ENCODE measurements around the gene INPP5F.
"Not testable (repeated sequence)": the region's sequence is repeated elsewhere in the genome, so short reads cannot be mapped to it uniquely, and the experiment has no call there.

Gene INPP5F

GRCh38 chr10:119742947-119743648 lies 17.2 kb downstream of the INPP5F start:
- DNase-seq, result no peak

GRCh38 chr10:119747940-119748339 lies 22.1 kb downstream of the INPP5F start:
- DNase-seq, result no peak

- DNase-seq, result no peak
These were observed 23.0 kb downstream of the INPP5F start for GRCh38 chr10:119748871-119749270.

DNA sequence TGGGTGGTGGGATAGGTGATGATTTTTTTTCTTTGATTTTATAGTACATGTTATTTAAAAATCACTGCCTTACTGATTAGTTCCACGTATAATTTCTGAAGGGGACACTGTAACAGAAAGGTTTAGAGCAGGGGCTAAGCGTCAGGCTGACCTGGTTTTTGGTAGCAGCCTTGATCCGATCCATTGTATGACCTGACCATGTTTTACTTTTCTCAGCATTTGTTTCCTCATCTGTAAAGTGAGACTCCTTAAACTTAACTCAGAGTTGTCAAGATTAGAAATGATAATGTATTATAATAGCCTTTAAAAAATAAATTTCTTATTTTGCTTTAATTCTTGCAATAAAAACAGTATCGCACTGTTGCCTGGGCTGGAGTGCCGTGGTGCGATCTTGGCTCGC lies 23.6 kb downstream of the INPP5F start:
- DNase-seq, result no peak

GRCh38 chr10:119750391-119751230 lies 24.8 kb downstream of the INPP5F start:
- peak; percentile 74 for DNase-seq

GRCh38 chr10:119753309-119753708 lies 27.5 kb downstream of the INPP5F start:
- DNase-seq, result no peak

DNA sequence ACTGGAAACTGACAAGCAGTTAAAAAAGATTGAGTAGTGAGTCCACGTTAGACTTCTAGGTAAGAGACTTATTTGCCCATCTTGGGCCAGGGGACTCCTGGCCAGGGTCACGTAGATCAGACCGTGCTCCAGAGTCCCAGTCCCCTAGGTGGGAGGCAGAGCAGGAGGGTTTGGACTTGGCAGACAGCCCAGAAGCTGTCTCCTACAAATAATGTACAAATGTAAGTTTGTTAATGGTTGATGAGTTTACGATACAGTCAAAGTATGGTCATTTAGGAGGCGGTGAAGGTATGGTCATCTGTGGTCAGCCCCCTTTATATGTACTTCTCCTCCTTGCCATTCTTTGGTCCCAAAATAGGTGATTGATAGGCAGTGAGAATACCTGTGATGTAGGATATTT lies 28.2 kb downstream of the INPP5F start:
- DNase-seq, result no peak

DNA sequence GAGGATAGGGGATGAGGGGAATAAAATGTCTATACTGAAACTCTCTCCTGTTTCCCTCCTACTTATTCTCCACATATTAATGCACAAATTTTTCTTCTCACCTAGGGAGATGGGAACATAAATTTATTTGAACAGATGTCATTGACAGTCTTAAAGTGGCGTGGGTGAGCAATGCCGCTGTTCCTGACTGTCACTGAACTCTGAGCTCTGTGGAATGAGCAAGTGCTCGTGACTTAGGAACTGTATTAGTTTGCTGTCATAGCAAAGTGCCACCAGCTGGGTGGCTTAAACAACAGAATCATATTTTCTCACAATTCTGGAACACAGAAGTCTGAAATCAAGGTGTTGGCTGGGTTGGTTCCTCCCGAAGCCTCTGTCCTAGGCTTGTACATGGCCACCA lies 29.1 kb downstream of the INPP5F start:
- DNase-seq, result no peak

DNA sequence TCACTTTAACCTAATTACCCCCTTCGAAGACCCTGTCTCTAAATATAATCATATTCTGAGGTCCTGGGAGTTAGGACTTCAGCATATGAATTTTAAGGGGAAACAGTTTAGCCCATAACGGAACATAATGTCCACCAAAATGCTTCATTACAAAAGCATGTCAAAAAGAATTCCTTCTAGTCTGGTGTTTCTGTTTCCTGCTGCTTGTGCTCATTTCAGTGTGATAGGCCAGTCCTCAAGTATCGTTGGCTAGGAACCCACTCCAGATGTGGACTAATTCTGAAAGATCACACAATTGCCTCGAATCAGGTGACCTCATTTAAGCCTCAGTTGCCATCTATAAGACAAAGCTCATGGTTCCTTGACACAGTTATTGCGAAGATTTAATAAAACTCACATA lies 29.6 kb downstream of the INPP5F start:
- no peak for DNase-seq

GRCh38 chr10:119758448-119759195 lies 32.8 kb downstream of the INPP5F start:
- DNase-seq, result no peak

- no peak for DNase-seq
These were observed 34.0 kb downstream of the INPP5F start for GRCh38 chr10:119759832-119760231.

- no peak for DNase-seq
These were observed 35.3 kb downstream of the INPP5F start for GRCh38 chr10:119761106-119761505.

GRCh38 chr10:119762035-119762434 lies 36.2 kb downstream of the INPP5F start:
- no peak for DNase-seq

DNA sequence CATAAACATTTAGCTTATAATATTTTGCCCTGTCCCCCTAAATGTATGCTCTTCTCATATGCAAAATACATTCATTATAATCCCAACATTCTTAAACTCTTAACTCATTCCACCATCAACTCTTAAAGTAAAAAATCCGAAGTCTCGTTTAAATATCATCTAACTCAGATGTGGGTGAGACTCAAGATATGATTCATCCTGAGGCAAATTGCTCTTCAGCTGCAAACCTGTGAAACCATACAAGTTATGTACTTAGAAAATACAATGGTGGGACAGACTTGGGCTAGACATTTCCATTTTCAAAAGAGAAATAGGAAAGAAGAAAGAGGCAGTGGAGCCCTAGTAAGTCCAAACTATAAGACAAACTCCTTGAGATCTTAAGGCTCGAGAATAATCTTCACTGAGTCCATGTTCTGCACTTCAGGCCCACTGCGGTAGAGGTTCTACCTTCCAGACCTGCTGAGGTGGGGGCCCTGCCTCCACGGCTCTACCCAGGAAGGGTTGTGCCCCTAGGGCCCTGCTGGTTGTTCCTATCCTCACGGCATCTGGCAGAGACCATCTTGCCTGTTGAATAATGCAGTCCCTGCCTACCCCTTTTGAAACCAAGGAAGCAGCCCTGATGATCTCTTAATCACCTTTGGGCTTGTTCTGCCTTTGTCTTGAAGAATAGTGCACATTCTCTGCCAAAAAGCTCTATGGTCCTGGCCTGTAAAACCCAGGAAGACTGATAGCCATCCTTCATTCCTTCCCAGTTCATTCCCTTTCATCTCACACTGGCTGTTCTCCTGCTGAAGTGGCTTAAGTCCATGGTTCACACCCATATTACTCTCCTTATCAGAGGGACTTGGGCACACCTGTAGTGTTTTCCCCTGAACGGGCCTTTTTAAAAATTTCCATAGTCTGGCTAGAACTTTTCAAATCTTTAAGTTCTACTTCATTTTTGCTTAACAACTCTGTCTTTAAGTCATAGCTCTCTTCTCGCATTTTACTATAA lies 37.3 kb downstream of the INPP5F start:
- DNase-seq, result no peak

DNA sequence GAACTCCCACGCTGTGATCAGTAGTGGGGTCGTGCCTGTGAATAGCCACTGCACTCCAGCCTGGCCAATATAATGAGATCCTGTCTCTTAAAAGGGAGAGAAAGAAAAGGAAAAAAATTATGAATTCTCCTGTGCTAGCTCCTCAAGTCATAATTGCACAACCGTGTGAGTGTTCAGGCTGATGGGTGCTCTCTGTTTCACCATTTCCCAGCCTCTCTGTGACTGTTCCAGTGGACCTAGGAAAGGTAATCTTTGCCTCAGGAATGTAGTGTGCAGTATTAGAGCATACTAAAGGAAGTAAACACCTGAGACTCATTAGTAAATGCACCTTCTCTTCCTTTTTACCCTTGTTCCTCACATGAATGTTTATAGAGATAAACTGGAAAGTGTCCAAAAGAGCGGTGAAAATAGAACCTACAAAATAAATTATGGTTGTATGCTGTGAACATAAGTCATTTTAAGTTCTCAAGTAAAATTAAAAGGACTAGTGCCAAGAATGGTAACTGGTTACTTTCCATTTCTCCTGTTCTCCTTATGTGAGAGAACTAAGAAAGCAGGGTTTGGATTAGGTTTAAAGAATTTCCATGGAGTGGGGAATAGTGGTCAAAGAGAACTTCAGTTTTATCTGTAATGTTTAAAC lies 42.7 kb downstream of the INPP5F start:
- no peak for DNase-seq

DNA sequence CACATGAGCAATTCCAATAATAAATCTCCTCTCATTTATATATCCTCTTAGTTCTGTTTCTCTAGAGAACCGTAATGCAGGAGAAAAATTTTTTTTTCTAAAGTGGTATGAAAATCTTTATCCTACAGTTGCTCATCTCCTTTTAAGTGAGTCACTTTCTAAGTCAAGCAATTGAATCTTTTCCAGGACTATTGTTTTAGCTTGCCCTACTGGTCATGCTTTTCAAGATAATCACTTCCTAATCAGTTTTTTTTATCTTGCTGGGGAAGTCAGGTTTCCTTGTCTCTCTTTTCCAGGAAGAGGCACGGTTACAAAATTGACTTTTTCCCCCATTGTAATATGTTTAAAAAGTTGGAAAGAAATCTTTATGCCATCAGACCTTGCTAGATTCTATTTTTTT lies 44.0 kb downstream of the INPP5F start:
- no peak for DNase-seq

GRCh38 chr10:119770928-119771327 lies 45.1 kb downstream of the INPP5F start:
- peak; percentile 44 for DNase-seq

DNA sequence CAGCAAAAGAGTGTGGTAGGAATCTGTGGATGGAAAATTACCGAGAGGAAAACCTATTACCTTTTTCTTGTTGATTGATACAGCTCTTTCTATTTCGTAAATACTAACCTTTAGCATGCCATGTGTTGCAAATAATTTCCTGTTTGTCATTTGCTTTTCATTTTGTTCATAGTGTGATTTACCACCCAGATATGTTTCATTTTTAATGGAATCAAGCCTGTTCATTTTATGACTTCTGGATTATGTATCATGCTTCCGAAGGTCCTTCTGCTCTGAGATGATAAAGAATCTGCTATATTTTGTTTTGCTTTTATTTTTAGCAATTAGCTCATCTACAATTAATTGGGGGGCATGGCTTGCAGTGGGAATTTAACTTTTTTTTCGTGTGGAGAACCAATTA lies 46.5 kb downstream of the INPP5F start:
- DNase-seq, result no peak

- not testable (repeated sequence) for DNase-seq
These were observed 47.2 kb downstream of the INPP5F start for GRCh38 chr10:119773041-119773440.

DNA sequence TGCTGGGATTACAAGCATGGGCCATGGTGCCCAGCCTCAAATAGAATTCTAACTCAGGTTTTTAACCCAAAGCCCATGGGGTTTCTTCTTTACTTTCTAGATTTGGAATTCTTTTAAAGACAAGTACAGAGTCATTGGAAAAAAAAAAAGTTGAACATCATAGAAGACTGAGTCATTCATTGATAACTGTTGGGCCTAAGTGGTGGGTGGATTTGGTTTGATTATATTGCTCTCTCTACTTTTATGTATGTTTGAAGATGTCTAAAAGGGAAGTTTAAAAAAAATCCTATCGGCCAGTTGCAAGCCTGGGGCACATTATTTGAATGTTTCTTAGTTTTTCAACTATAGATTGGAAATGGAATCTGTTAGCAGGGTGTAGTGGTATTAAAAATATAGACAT lies 49.7 kb downstream of the INPP5F start:
- no peak for DNase-seq

GRCh38 chr10:119776536-119776935 lies 50.7 kb downstream of the INPP5F start:
- no peak for DNase-seq

DNA sequence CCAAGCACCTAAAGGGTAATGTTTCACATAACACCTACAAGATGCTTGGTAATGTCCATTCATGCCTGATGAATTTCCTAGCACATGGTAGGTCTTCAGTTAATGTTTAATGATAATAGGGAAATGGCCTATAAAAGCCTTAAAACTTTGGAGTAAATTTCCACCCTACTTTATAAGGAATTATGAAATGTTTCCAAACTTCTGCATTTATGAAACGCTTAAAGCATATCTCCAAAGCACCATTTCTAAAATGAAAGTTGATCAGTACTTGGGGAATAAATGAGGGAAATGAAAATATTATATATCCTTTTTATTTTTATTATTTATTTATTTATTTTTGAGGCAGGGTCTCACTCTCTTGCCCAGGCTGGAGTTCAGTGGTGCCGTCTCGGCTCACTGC lies 51.8 kb downstream of the INPP5F start:
- DNase-seq, result peak; percentile 11

Data from MV-4-11 (cell line).